Natural killer cell (primary cell): ENCODE measurements around the gene ARID1B. TPM values are rescaled to one million over a fixed set of nuclear protein-coding genes. Genes with fewer than 3 reads are reported as not detected.

ENCODE experiments used
- ATAC-seq, 3 donors: fragments of 150-1000 bp in 2 of 3; fragments of 200-7000 bp in 1 of 3; cut with Tn5 transposase; 1 replicate in 1 of 3; 2 replicates in 2 of 3; pipeline ENCODE4 v1.10.0; 2021; ENCODE audit warnings: mild to moderate bottlenecking in 2 of 3, moderate library complexity in 2 of 3
- DNase-seq, 2 donors: peaks; one replicate each; pipeline versions ENCODE4 v3.0.0 to v3.0.0-alpha.2; 2013 to 2021; ENCODE audit warnings: mixed read lengths in 1 of 2
- H3K27ac ChIP-seq: one replicate; pipeline ENCODE4 v1.5.1; 2013; ENCODE audit warnings: mild to moderate bottlenecking, low read length
- H3K27me3 ChIP-seq: one replicate; pipeline ENCODE4 v1.6.1; 2013; ENCODE audit warnings: low read length; ENCODE audit not compliant: control insufficient read depth, insufficient read depth
- H3K36me3 ChIP-seq: one replicate; pipeline ENCODE4 v1.6.1; 2013; ENCODE audit warnings: low read length; ENCODE audit not compliant: control insufficient read depth, insufficient read depth
- H3K4me1 ChIP-seq: one replicate; pipeline ENCODE4 v1.6.1; 2013; ENCODE audit warnings: low read length; ENCODE audit not compliant: control insufficient read depth, insufficient read depth
- H3K4me3 ChIP-seq: one replicate; pipeline ENCODE4 v1.5.1; 2013; ENCODE audit warnings: low read length
- H3K9me3 ChIP-seq: one replicate; pipeline ENCODE4 v1.6.1; 2013; ENCODE audit warnings: low read length; ENCODE audit not compliant: control insufficient read depth, insufficient read depth
- H3K27ac Mint-ChIP-seq, 2 donors: one replicate each; pipeline ENCODE4 v1.8.0; 2022; ENCODE audit warnings: mild to moderate bottlenecking in 2 of 2, mixed read lengths in 2 of 2, moderate library complexity in 1 of 2
- H3K27me3 Mint-ChIP-seq, 2 donors: one replicate each; pipeline ENCODE4 v1.8.0; 2022; ENCODE audit warnings: low read depth in 2 of 2, mixed read lengths in 2 of 2
- H3K36me3 Mint-ChIP-seq: one replicate; pipeline ENCODE4 v1.8.0; 2022; ENCODE audit warnings: mixed read lengths
- H3K4me1 Mint-ChIP-seq, 2 donors: one replicate each; pipeline ENCODE4 v1.8.0; 2022; ENCODE audit warnings: mixed read lengths in 2 of 2
- H3K4me3 Mint-ChIP-seq: one replicate; pipeline ENCODE4 v1.8.0; 2022; ENCODE audit warnings: mild to moderate bottlenecking, moderate library complexity, mixed read lengths
- H3K9me3 Mint-ChIP-seq, 2 donors: one replicate each; pipeline ENCODE4 v1.8.0; 2022; ENCODE audit warnings: mixed read lengths in 2 of 2
- CTCF ChIP-seq: fragments of 200-600 bp; IDR thresholded peaks from one replicate; pipeline ENCODE4 v1.8.0; 2022; ENCODE audit warnings: antibody characterized with exemption
- WGBS: methylation state at CpG from one replicate; pipeline ENCODE4 v1.1.7; 2013; ENCODE audit warnings: missing lambda C conversion rate; ENCODE audit not compliant: insufficient coverage; 5-methylcytosine and 5-hydroxymethylcytosine counted together
- intact Hi-C: fragments of 100-400 bp; cut with micrococcal nuclease; formaldehyde crosslinking; loops from one replicate; pipeline ENCODE4 v1.14.2; 2022
- total RNA-seq, 4 donors: library from RNA; stranded (reverse); fragments of 120-200 nt in 1 of 4; gene quantifications; one replicate each; pipeline versions ENCODE4 v1.2.3 to v1.2.4, GENCODE V29; 2013 to 2022

The ARID1B gene
- total RNA-seq, 3 donors from 2014 or later (not counting 1 experiment from before 2014, with no cell fraction given): 180 to 201 (median 189) TPM

DNA sequence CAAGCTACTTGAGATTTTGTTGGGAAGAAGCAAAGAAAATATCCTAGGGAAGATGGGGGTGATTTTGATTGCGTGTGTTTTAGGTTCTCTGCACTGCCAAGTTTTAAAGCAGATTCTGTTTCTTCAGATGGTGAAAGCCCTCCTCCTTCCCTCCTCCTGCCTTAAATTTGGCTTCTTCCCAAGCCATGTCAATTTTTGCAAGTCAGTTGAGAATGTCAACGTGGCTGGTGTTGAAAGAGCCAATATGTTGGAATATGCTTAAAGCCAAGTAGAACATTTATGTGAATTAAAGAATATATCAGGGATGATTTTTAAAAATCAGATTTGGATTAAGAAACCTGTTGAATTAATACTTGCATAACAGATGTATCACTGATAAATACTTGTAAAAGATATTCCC, 270.8 kb downstream of the ARID1B start:
- WGBS: 55% methylated on average over 1 of the region's 2 CpGs
- no peaks in the 10 kb centered on the region for H3K27me3 Mint-ChIP-seq
- H3K4me3 ChIP-seq: no peak overlapping the region
- peaks cover 15 to 17% of the 10 kb centered on the region in 2 donors for H3K4me1 Mint-ChIP-seq
- intact Hi-C loops: no loop called here
- H3K4me1 ChIP-seq: no peaks in the 10 kb centered on the region
- H3K9me3 Mint-ChIP-seq: no peaks in the 10 kb centered on the region
- H3K27ac ChIP-seq: no peak overlapping the region
- DNase-seq (no peak), ATAC-seq (no peak)
- H3K36me3 Mint-ChIP-seq: no peaks in the 10 kb centered on the region
- no peak for TF ChIP-seq CTCF
- H3K9me3 ChIP-seq: no peaks in the 10 kb centered on the region
- H3K27ac Mint-ChIP-seq: no peak overlapping the region
- no peaks in the 10 kb centered on the region for H3K27me3 ChIP-seq
- no peaks in the 10 kb centered on the region for H3K36me3 ChIP-seq
- H3K4me3 Mint-ChIP-seq: no peak overlapping the region

DNA sequence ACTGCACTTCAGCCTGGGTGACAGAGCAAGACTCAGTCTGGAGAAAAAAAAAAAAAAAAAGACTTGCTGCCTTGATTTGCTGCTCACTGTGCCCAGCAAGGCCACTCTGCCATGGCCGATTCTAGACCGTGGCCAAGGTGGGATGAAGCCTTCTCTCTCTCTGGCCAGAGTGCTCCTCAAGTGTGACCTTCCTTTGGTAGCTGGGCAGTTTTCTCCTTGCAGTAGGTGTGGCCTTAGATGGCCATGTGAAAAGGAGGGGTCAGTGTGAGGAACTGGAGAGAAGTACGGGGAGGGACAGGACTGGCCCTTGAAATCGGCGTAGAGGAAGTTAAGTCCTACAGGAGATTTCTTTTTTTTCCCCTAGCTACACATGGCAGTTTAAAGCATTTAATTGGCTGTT, 272.0 kb downstream of the ARID1B start:
- Mint-ChIP-seq H3K27ac (no peak overlapping the region), H3K27me3 (no peaks in the 10 kb centered on the region), H3K4me1 (peaks cover 11% of the 10 kb centered on the region in 2 donors), H3K36me3 (no peaks in the 10 kb centered on the region), H3K9me3 (no peaks in the 10 kb centered on the region), H3K4me3 (no peak overlapping the region)
- WGBS: 88% methylated on average over 3 of the region's 5 CpGs
- H3K4me3 ChIP-seq: no peak overlapping the region
- no peaks in the 10 kb centered on the region for H3K36me3 ChIP-seq
- no peak overlapping the region for H3K27ac ChIP-seq
- intact Hi-C loops: no loop called here
- ATAC-seq: no peak
- no peak for TF ChIP-seq CTCF
- no peaks in the 10 kb centered on the region for H3K27me3 ChIP-seq
- no peak for DNase-seq
- H3K4me1 ChIP-seq: peaks cover 6% of the 10 kb centered on the region
- no peaks in the 10 kb centered on the region for H3K9me3 ChIP-seq

DNA sequence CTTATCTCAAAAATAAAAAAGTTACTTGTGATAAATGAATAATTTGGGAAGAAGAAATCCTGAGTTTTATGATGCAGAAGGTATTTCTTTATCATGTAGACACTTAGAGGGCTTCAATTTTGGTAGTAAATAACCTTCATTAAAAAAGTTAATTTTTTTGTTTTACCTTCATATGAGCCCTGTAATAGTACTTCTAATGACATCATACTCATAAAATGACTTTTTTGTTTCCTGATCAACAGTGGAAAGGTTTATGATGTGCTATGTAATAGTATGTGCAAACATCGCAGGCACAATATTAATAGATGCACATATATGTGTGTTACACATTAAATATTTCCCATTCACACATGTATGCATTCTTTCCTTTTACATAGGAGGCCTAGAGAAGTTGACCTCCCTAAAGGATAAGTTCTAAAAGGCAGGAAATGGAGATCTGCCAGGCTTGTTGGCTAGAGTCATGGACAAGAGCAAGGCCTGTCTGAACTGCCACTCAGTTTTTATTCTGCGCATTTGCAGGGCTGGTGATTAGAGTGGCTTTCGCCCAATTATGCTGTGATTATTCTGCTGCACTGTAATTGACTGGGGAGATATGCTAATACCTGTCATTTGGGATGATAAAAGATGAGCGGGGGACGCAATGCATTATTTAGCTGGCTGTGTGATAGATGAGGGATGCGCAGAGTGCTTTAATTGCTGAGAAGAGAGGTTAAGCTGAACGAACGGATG, 273.5 kb downstream of the ARID1B start:
- no peak for DNase-seq
- H3K27ac Mint-ChIP-seq: peak overlapping the region; percentile 44 to 96
- ATAC-seq: no peak
- H3K27me3 Mint-ChIP-seq: no peaks in the 10 kb centered on the region
- Histone ChIP-seq H3K27ac (no peak overlapping the region), H3K4me1 (peaks cover 15% of the 10 kb centered on the region), H3K36me3 (no peaks in the 10 kb centered on the region), H3K9me3 (no peaks in the 10 kb centered on the region), H3K27me3 (no peaks in the 10 kb centered on the region), H3K4me3 (no peak overlapping the region)
- H3K36me3 Mint-ChIP-seq: no peaks in the 10 kb centered on the region
- 96% methylated on average over 7 of the region's 8 CpGs for WGBS
- intact Hi-C loops: no loop called here
- no peak for TF ChIP-seq CTCF
- no peak overlapping the region for H3K4me3 Mint-ChIP-seq
- H3K9me3 Mint-ChIP-seq: no peaks in the 10 kb centered on the region
- H3K4me1 Mint-ChIP-seq: peaks cover 26 to 27% of the 10 kb centered on the region in 2 donors
